ENCODE measurements around the gene CCNDBP1. TPM values are rescaled to one million over a fixed set of nuclear protein-coding genes. Genes with fewer than 3 reads are reported as not detected.

Gene CCNDBP1
- total RNA-seq, 1 experiment from 2014 or later: 39.8 TPM

DNA sequence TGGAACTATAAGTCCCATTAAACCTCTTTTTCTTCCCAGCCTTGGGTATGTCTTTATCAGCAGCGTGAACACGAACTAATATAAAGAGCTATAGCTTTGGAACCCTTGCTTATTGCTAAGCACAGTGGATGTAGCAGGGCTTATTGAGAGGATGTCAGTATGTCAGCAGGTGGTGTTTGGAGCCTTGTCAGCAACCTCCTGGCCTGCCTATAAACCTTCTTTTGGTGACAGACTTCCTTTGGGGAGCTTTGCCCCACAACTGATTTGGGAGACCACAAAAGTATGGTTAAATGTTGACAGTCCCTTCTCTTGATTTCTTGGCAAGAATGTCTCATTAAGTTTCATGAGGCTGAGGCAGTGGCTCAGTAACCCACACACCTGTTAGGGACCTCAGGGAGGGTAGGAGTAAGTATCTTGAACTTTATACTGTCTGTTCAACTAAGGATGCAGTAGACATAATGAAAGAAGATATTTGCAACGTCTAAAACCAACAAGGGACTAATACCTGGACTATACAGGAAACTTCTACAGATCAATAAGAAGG, 14.8 kb downstream of the CCNDBP1 start (continued):
- TF ChIP-seq, protein P1, sequence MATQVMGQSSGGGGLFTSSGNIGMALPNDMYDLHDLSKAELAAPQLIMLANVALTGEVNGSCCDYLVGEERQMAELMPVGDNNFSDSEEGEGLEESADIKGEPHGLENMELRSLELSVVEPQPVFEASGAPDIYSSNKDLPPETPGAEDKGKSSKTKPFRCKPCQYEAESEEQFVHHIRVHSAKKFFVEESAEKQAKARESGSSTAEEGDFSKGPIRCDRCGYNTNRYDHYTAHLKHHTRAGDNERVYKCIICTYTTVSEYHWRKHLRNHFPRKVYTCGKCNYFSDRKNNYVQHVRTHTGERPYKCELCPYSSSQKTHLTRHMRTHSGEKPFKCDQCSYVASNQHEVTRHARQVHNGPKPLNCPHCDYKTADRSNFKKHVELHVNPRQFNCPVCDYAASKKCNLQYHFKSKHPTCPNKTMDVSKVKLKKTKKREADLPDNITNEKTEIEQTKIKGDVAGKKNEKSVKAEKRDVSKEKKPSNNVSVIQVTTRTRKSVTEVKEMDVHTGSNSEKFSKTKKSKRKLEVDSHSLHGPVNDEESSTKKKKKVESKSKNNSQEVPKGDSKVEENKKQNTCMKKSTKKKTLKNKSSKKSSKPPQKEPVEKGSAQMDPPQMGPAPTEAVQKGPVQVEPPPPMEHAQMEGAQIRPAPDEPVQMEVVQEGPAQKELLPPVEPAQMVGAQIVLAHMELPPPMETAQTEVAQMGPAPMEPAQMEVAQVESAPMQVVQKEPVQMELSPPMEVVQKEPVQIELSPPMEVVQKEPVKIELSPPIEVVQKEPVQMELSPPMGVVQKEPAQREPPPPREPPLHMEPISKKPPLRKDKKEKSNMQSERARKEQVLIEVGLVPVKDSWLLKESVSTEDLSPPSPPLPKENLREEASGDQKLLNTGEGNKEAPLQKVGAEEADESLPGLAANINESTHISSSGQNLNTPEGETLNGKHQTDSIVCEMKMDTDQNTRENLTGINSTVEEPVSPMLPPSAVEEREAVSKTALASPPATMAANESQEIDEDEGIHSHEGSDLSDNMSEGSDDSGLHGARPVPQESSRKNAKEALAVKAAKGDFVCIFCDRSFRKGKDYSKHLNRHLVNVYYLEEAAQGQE (IDR thresholded peaks at IDR 0.05; ENCODE audit: low read depth): no peak
- TF ChIP-seq POLR2AphosphoS5 (IDR thresholded peaks at IDR 0.05; ENCODE audit: low read depth, low read length) (no peak), JUND (IDR thresholded peaks at IDR 0.05) (no peak), EZH2 (IDR thresholded peaks at IDR 0.05) (no peak), SP1 (IDR thresholded peaks at IDR 0.05; ENCODE audit: low read depth) (no peak), ELF1 (IDR thresholded peaks at IDR 0.05; ENCODE audit: borderline replicate concordance, low read depth) (no peak), CEBPB (IDR thresholded peaks at IDR 0.05; ENCODE audit: low read depth) (no peak)

DNA sequence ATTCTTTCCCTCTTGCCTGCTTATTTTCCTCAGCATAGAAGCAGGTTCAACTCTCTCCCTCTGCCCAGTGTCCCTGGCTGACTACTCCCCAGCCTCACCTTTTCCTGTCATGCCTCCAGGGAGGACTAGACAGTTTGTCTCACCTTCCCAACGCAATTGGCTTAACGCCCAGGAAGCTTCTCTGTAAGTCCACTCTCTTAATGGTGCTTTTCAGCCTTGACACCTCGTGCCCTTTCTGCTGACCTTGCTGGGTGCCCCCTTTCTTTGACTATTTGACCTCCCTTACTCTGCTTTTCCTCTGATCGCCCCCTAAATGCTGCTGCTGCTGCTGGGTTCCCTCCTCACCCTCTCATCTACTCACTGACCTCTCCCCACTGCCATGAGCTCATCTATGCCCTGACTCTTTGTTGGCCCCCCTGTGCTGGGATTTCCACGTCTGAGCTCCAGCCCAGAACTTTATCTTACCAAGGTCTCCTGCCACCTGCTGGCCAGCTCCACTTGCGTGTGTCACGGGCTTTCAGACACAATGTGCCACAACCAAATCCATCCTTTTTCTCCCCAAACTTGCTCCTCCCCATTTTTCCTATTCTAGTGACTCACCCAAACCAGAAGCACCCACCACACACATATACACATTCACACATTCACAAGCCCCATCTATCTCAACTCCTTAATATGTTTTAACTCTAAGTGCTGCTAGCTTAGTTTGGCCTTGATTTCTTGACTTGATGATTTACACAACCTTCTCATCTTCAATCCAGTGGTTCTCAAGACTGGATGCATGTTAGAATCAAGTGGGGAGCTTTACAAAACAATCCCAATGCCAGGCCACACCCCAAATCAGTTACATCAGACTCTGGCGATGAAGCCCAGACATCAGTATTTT, 19.1 kb downstream of the CCNDBP1 start:
- H3K4me3 ChIP-seq (replicated peaks in 1 of 2; ENCODE audit: low read depth in 1 of 2, low read length in 2 of 2): no peak overlapping the region
- ChIA-PET RAD21 (ENCODE audit: low non-redundant PET in 1 of 2, low total read pairs in 2 of 2, uncharacterized antibody in 2 of 2, unreplicated experiment in 2 of 2) (interaction anchor here in 1 of 2 experiments (0.6 kb wide), 1 partner anchor 448 kb away, joined by 3 read pairs; no protein-coding TSS in a partner anchor), POLR2A (interaction anchor here (0.5 kb wide), 1 partner anchor 185 kb away, joined by 3 read pairs; no protein-coding TSS in a partner anchor), CTCF (interaction anchor here (0.7 to 2.8 kb wide), 18 partner anchors 9 to 500 kb away, joined by 3 to 31 read pairs (median 8); partner anchors contain the start of genes CCNDBP1 and CDAN1)
- intact Hi-C loops (cut with micrococcal nuclease): loop anchor here (1.0 kb wide), 3 partner anchors 17 to 500 kb away; no protein-coding TSS in a partner anchor
- no peaks in the 10 kb centered on the region for H4K20me1 ChIP-seq (ENCODE audit: insufficient read depth)
- no peak overlapping the region for H2AFZ ChIP-seq (ENCODE audit: low read depth, low read length, poor library complexity, severe bottlenecking)
- H3K79me2 ChIP-seq (ENCODE audit: insufficient read depth, low read length): no peaks in the 10 kb centered on the region
- no peaks in the 10 kb centered on the region for H3K9me2 ChIP-seq (ENCODE audit: insufficient read depth)
- H3K4me2 ChIP-seq (ENCODE audit: low read length): no peak overlapping the region
- peaks cover 0 to 4% of the 10 kb centered on the region in 2 experiments; a peak in 1 of 4 replicates for H3K4me1 ChIP-seq (ENCODE audit: control insufficient read depth in 1 of 2, insufficient read depth in 2 of 2, low read length in 2 of 2)
- no peaks in the 10 kb centered on the region for H3K36me3 ChIP-seq (ENCODE audit: control insufficient read depth in 1 of 2, insufficient read depth in 2 of 2, low read length in 2 of 2)
- no peaks in the 10 kb centered on the region for H3K9me3 ChIP-seq (ENCODE audit: control insufficient read depth in 1 of 2, insufficient read depth in 1 of 2, low read depth in 1 of 2, low read length in 2 of 2)
- no peaks in the 10 kb centered on the region for H3K27me3 ChIP-seq (ENCODE audit: insufficient read depth, low read length)
- BruUV-seq (replicated peaks): no TSS peak
- H3K27ac ChIP-seq (ENCODE audit: low read depth, low read length): no peak overlapping the region
- DNase-seq (ENCODE audit: low read depth, low spot score) (peak; percentile 36), ATAC-seq (peak; percentile 87)
- TF ChIP-seq, protein P2, sequence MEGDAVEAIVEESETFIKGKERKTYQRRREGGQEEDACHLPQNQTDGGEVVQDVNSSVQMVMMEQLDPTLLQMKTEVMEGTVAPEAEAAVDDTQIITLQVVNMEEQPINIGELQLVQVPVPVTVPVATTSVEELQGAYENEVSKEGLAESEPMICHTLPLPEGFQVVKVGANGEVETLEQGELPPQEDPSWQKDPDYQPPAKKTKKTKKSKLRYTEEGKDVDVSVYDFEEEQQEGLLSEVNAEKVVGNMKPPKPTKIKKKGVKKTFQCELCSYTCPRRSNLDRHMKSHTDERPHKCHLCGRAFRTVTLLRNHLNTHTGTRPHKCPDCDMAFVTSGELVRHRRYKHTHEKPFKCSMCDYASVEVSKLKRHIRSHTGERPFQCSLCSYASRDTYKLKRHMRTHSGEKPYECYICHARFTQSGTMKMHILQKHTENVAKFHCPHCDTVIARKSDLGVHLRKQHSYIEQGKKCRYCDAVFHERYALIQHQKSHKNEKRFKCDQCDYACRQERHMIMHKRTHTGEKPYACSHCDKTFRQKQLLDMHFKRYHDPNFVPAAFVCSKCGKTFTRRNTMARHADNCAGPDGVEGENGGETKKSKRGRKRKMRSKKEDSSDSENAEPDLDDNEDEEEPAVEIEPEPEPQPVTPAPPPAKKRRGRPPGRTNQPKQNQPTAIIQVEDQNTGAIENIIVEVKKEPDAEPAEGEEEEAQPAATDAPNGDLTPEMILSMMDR (IDR thresholded peaks at IDR 0.05 in 2 of 3, conservative IDR thresholded peaks at IDR 0.05 in 1 of 3; ENCODE audit: borderline replicate concordance in 1 of 3, insufficient read depth in 1 of 3, low read depth in 2 of 3, low read length in 2 of 3): peak; percentile 60 to 83 (median 82); a peak in 5 of 6 replicates
- TF ChIP-seq FOSL1 (IDR thresholded peaks at IDR 0.05; ENCODE audit: low read depth) (no peak), RAD21 (IDR thresholded peaks at IDR 0.05; ENCODE audit: low read depth) (peak; percentile 60)
- H3K9ac ChIP-seq (ENCODE audit: low read length): no peak overlapping the region
